Prostate gland (tissue), 2 donors: ENCODE data around the gene CTNNBL1.

Experiments used
- CTCF ChIP-seq, 4 experiments: fragments of 200-600 bp in 2 of 4; fragments of 450-650 bp in 2 of 4; sonication (generic) in 2 of 4; IDR thresholded peaks; 1 replicate in 3 of 4; 2 replicates in 1 of 4; pipeline ENCODE4 v1.5.1; 2016 to 2019; ENCODE audit warnings: antibody characterized with exemption in 4 of 4, mild to moderate bottlenecking in 2 of 4, moderate library complexity in 2 of 4
- POLR2A ChIP-seq: fragments of 450-650 bp; IDR thresholded peaks from one replicate; pipeline ENCODE4 v1.6.1; 2016; ENCODE audit warnings: antibody characterized with exemption, mild to moderate bottlenecking
- POLR2AphosphoS5 ChIP-seq: sonication (generic); formaldehyde crosslinking; IDR thresholded peaks from one replicate; pipeline ENCODE4 v1.6.1; 2017; ENCODE audit warnings: antibody characterized with exemption

GRCh38 chr20:37894454-37894853 lies 200.6 kb downstream of the CTNNBL1 start:
- TF ChIP-seq CTCF (IDR thresholded peaks at IDR 0.05) (no peak), POLR2AphosphoS5 (no peak), POLR2A (no peak)
